Neural cell (in vitro differentiated cells): Measurements from ENCODE around the gene ANGEL2. TPM values are rescaled to one million over a fixed set of nuclear protein-coding genes. Genes with fewer than 3 reads are reported as not detected.

Experiments
- H2AFZ ChIP-seq: fragments of 200-600, 300-800 bp; sonication (generic), shearing (Covaris generic); 2 replicates; pipeline ENCODE4 v1.6.0; 2014; ENCODE audit warnings: low read depth, mild to moderate bottlenecking, antibody characterized with exemption, low read length, moderate library complexity
- H3F3A ChIP-seq: fragments of 200-600 bp; shearing (Covaris generic); 2 replicates; pipeline ENCODE4 v1.6.1; 2016; ENCODE audit warnings: mild to moderate bottlenecking, moderate library complexity, mixed read lengths, antibody characterized with exemption, low read length; ENCODE audit not compliant: insufficient read depth, poor library complexity, severe bottlenecking
- H3K27ac ChIP-seq: fragments of 200-600, 300-800 bp; sonication (generic), shearing (Covaris generic); 2 replicates; pipeline ENCODE4 v1.5.1; 2014; ENCODE audit warnings: mild to moderate bottlenecking, low read length, moderate library complexity
- H3K27me3 ChIP-seq: fragments of 300-800, 200-600 bp; sonication (generic), shearing (Covaris generic); 2 replicates; pipeline ENCODE4 v1.6.0; 2014; ENCODE audit warnings: mild to moderate bottlenecking, low read depth, low read length, moderate library complexity; ENCODE audit not compliant: insufficient read depth
- H3K36me3 ChIP-seq: fragments of 300-800, 200-600 bp; sonication (generic), shearing (Covaris generic); 2 replicates; pipeline ENCODE4 v1.5.1; 2014; ENCODE audit warnings: mild to moderate bottlenecking, antibody characterized with exemption, low read length, moderate library complexity; ENCODE audit not compliant: insufficient read depth
- H3K4me2 ChIP-seq: fragments of 300-800, 200-600 bp; sonication (generic), shearing (Covaris generic); 2 replicates; pipeline ENCODE4 v1.6.0; 2014; ENCODE audit warnings: mild to moderate bottlenecking, low read length
- H3K4me3 ChIP-seq: fragments of 300-800, 200-600 bp; sonication (generic), shearing (Covaris generic); 2 replicates; pipeline ENCODE4 v1.5.1; 2014; ENCODE audit warnings: mild to moderate bottlenecking, low read length, moderate library complexity
- H3K79me2 ChIP-seq: fragments of 200-600 bp; shearing (Covaris generic); replicated peaks from 2 replicates; pipeline ENCODE4 v1.6.0; 2014; ENCODE audit warnings: mild to moderate bottlenecking, low read length, moderate library complexity; ENCODE audit not compliant: insufficient read depth
- H3K9ac ChIP-seq: fragments of 300-800, 200-600 bp; sonication (generic), shearing (Covaris generic); 2 replicates; pipeline ENCODE4 v1.6.1; 2016; ENCODE audit warnings: mild to moderate bottlenecking, low read length, mixed read lengths
- H3K9me2 ChIP-seq: fragments of 200-600 bp; shearing (Covaris generic); 2 replicates; pipeline ENCODE4 v1.6.1; 2016; ENCODE audit warnings: mild to moderate bottlenecking, low read length, mixed read lengths; ENCODE audit not compliant: insufficient read depth
- H3K9me3 ChIP-seq: fragments of 200-600, 300-800 bp; sonication (generic), shearing (Covaris generic); 2 replicates; pipeline ENCODE4 v1.6.1; 2016; ENCODE audit warnings: mild to moderate bottlenecking, mixed run types, low read length, moderate library complexity, mixed read lengths
- H4K20me1 ChIP-seq: fragments of 200-600 bp; shearing (Covaris generic); 2 replicates; pipeline ENCODE4 v1.6.1; 2016; ENCODE audit warnings: mild to moderate bottlenecking, mixed run types; ENCODE audit not compliant: insufficient read depth
- EP300 ChIP-seq: fragments of 450-650 bp; conservative IDR thresholded peaks from 2 replicates; pipeline ENCODE4 v1.6.1; 2014; ENCODE audit warnings: antibody characterized with exemption, mild to moderate bottlenecking, moderate library complexity; ENCODE audit not compliant: poor library complexity, severe bottlenecking
- EZH2 ChIP-seq: fragments of 200-600, 300-800 bp; shearing (Covaris generic), sonication (generic); IDR thresholded peaks from 2 replicates; pipeline ENCODE4 v1.6.1; 2014; ENCODE audit warnings: antibody characterized with exemption, low read length, borderline replicate concordance, mild to moderate bottlenecking; ENCODE audit not compliant: insufficient read depth, poor library complexity, severe bottlenecking
- MXI1 ChIP-seq: fragments of 450-650 bp; conservative IDR thresholded peaks from 2 replicates; pipeline ENCODE4 v1.6.1; 2014; ENCODE audit warnings: antibody characterized with exemption, mild to moderate bottlenecking; ENCODE audit not compliant: poor library complexity, severe bottlenecking
- POLR2AphosphoS5 ChIP-seq: IDR thresholded peaks from 2 replicates; pipeline ENCODE4 v1.6.1; 2012
- RAD21 ChIP-seq: fragments of 450-650 bp; conservative IDR thresholded peaks from 2 replicates; pipeline ENCODE4 v1.6.1; 2014; ENCODE audit warnings: antibody characterized with exemption, mild to moderate bottlenecking, moderate library complexity
- SMC3 ChIP-seq: fragments of 450-650 bp; conservative IDR thresholded peaks from 2 replicates; pipeline ENCODE4 v1.6.1; 2014; ENCODE audit warnings: antibody characterized with exemption, mild to moderate bottlenecking, moderate library complexity; ENCODE audit not compliant: poor library complexity
- TAF1 ChIP-seq: IDR thresholded peaks from 2 replicates; pipeline ENCODE4 v1.6.1; 2012; ENCODE audit warnings: low read depth
- polyA plus RNA-seq: library from polyadenylated mRNA; depleted of rRNA; stranded (reverse); fragments of >200 nt; gene quantifications from 2 replicates; pipeline ENCODE4 v1.2.3, GENCODE V29; 2014
- TF ChIP-seq, protein P1 (sequence below): fragments of 450-650 bp; IDR thresholded peaks from 2 replicates; pipeline ENCODE4 v1.5.1; 2014; ENCODE audit warnings: antibody characterized with exemption, mild to moderate bottlenecking, moderate library complexity; ENCODE audit not compliant: poor library complexity, severe bottlenecking
- TF ChIP-seq, protein P2 (sequence below): IDR thresholded peaks from 2 replicates; pipeline ENCODE4 v1.6.1; 2012; ENCODE audit warnings: borderline replicate concordance

Gene ANGEL2
- polyA plus RNA-seq, 1 donor from 2014 or later: 58.7 TPM

- H2AFZ ChIP-seq: no peak overlapping the region
- no peak overlapping the region for H3K9ac ChIP-seq
- H3K4me2 ChIP-seq: no peak overlapping the region
- H3K36me3 ChIP-seq: no peaks in the 10 kb centered on the region
- no peaks in the 10 kb centered on the region for H3K9me2 ChIP-seq
- H3K27ac ChIP-seq: no peak overlapping the region
- H3K27me3 ChIP-seq: no peaks in the 10 kb centered on the region
- no peaks in the 10 kb centered on the region for H3F3A ChIP-seq
- H4K20me1 ChIP-seq: no peaks in the 10 kb centered on the region
- H3K4me3 ChIP-seq: no peak overlapping the region
- no peaks in the 10 kb centered on the region for H3K9me3 ChIP-seq
- H3K79me2 ChIP-seq: no peaks in the 10 kb centered on the region
- no peak for TF ChIP-seq EZH2
- TF ChIP-seq, protein P1, sequence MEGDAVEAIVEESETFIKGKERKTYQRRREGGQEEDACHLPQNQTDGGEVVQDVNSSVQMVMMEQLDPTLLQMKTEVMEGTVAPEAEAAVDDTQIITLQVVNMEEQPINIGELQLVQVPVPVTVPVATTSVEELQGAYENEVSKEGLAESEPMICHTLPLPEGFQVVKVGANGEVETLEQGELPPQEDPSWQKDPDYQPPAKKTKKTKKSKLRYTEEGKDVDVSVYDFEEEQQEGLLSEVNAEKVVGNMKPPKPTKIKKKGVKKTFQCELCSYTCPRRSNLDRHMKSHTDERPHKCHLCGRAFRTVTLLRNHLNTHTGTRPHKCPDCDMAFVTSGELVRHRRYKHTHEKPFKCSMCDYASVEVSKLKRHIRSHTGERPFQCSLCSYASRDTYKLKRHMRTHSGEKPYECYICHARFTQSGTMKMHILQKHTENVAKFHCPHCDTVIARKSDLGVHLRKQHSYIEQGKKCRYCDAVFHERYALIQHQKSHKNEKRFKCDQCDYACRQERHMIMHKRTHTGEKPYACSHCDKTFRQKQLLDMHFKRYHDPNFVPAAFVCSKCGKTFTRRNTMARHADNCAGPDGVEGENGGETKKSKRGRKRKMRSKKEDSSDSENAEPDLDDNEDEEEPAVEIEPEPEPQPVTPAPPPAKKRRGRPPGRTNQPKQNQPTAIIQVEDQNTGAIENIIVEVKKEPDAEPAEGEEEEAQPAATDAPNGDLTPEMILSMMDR: no peak
- TF ChIP-seq EP300: no peak
- no peak for TF ChIP-seq RAD21
- TF ChIP-seq POLR2AphosphoS5: no peak
- no peak for TF ChIP-seq SMC3
- TF ChIP-seq, protein P2, sequence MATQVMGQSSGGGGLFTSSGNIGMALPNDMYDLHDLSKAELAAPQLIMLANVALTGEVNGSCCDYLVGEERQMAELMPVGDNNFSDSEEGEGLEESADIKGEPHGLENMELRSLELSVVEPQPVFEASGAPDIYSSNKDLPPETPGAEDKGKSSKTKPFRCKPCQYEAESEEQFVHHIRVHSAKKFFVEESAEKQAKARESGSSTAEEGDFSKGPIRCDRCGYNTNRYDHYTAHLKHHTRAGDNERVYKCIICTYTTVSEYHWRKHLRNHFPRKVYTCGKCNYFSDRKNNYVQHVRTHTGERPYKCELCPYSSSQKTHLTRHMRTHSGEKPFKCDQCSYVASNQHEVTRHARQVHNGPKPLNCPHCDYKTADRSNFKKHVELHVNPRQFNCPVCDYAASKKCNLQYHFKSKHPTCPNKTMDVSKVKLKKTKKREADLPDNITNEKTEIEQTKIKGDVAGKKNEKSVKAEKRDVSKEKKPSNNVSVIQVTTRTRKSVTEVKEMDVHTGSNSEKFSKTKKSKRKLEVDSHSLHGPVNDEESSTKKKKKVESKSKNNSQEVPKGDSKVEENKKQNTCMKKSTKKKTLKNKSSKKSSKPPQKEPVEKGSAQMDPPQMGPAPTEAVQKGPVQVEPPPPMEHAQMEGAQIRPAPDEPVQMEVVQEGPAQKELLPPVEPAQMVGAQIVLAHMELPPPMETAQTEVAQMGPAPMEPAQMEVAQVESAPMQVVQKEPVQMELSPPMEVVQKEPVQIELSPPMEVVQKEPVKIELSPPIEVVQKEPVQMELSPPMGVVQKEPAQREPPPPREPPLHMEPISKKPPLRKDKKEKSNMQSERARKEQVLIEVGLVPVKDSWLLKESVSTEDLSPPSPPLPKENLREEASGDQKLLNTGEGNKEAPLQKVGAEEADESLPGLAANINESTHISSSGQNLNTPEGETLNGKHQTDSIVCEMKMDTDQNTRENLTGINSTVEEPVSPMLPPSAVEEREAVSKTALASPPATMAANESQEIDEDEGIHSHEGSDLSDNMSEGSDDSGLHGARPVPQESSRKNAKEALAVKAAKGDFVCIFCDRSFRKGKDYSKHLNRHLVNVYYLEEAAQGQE: no peak
- no peak for TF ChIP-seq MXI1
- no peak for TF ChIP-seq TAF1
Observed at GRCh38 chr1:212960932-212961331, 54.7 kb downstream of the ANGEL2 start.

GRCh38 chr1:212959266-212960220, 56.1 kb downstream of the ANGEL2 start:
- no peak overlapping the region for H3K4me3 ChIP-seq
- H3K36me3 ChIP-seq: no peaks in the 10 kb centered on the region
- H3K9me3 ChIP-seq: no peaks in the 10 kb centered on the region
- H3K9me2 ChIP-seq: no peaks in the 10 kb centered on the region
- no peak overlapping the region for H3K4me2 ChIP-seq
- no peak overlapping the region for H3K9ac ChIP-seq
- TF ChIP-seq MXI1 (no peak), TAF1 (no peak), EP300 (no peak), RAD21 (no peak), POLR2AphosphoS5 (no peak), EZH2 (no peak), SMC3 (no peak)
- no peaks in the 10 kb centered on the region for H3K79me2 ChIP-seq
- H2AFZ ChIP-seq: no peak overlapping the region
- H3F3A ChIP-seq: no peaks in the 10 kb centered on the region
- no peak overlapping the region for H3K27ac ChIP-seq
- no peaks in the 10 kb centered on the region for H3K27me3 ChIP-seq
- H4K20me1 ChIP-seq: no peaks in the 10 kb centered on the region
